ENCODE measurements around the gene CCDC88C.

The CCDC88C gene

DNA sequence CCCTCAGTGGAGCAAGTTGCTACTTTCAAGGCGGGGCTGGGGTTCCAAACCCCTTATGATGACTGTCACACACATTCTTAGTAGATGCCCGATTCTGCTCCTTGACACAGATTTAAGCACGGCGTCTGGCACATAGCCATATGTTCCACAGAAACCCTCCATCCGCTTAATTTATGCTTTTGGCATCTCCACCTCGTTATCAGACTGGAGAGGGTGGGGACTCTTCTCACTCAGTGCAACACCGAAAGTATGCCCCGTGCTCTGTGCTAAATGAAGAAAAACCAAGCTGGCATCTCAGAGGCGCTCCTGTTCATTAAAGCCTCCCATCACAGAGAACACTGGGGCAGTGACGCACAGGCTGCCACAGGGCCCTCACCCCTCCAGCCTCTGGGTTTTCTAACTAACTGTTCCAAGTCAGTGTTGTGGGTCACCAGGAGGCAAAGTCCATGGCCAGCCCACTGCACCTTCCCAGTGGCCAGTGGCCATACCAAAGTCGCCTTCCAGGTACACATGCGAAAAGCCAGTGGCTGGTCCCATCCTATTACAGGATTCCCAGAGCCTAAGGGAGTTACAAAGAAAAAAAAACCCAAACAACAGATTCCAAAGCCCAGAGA is 27.3 kb downstream of the CCDC88C start:
- TF ChIP-seq, protein P1, sequence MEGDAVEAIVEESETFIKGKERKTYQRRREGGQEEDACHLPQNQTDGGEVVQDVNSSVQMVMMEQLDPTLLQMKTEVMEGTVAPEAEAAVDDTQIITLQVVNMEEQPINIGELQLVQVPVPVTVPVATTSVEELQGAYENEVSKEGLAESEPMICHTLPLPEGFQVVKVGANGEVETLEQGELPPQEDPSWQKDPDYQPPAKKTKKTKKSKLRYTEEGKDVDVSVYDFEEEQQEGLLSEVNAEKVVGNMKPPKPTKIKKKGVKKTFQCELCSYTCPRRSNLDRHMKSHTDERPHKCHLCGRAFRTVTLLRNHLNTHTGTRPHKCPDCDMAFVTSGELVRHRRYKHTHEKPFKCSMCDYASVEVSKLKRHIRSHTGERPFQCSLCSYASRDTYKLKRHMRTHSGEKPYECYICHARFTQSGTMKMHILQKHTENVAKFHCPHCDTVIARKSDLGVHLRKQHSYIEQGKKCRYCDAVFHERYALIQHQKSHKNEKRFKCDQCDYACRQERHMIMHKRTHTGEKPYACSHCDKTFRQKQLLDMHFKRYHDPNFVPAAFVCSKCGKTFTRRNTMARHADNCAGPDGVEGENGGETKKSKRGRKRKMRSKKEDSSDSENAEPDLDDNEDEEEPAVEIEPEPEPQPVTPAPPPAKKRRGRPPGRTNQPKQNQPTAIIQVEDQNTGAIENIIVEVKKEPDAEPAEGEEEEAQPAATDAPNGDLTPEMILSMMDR (IDR thresholded peaks at IDR 0.05; ENCODE audit: poor library complexity, severe bottlenecking) = no peak
- Histone ChIP-seq H3K27ac (ENCODE audit: poor library complexity, severe bottlenecking) (no peak overlapping the region), H3K4me3 (ENCODE audit: severe bottlenecking) (no peak overlapping the region), H3K4me1 (ENCODE audit: insufficient read depth, poor library complexity, severe bottlenecking) (peaks cover 19% of the 10 kb centered on the region), H3K9me3 (ENCODE audit: severe bottlenecking) (no peaks in the 10 kb centered on the region), H3K27me3 (ENCODE audit: insufficient read depth, poor library complexity, severe bottlenecking) (no peaks in the 10 kb centered on the region), H3K36me3 (ENCODE audit: low read depth) (no peaks in the 10 kb centered on the region)
- DNase-seq (ENCODE audit: low spot score) (no peak), ATAC-seq (ENCODE audit: low read depth) (no peak)

DNA sequence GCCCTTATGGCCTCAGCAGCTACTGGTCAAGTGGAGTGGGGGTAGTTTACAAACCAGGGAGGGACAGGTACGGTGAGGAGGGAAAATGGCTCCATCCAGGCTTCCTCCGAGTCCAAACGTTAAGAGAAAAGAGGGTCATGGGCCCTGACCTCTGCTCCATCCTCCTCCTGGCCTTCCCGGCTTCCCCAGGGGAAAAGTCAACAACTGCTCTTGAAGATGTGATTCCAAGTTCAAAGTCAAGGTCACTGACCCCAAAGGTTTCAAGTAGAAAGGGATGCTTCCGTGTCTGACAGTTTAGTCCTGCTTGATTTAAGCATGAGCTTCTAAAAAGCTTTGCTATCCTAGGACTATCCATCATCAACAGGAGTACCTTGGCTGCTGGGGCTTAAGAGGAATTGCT is 28.5 kb downstream of the CCDC88C start:
- Histone ChIP-seq H3K4me1 (ENCODE audit: insufficient read depth, poor library complexity, severe bottlenecking) (peaks cover 16% of the 10 kb centered on the region), H3K4me3 (ENCODE audit: severe bottlenecking) (no peak overlapping the region), H3K27me3 (ENCODE audit: insufficient read depth, poor library complexity, severe bottlenecking) (no peaks in the 10 kb centered on the region), H3K9me3 (ENCODE audit: severe bottlenecking) (no peaks in the 10 kb centered on the region), H3K27ac (ENCODE audit: poor library complexity, severe bottlenecking) (no peak overlapping the region), H3K36me3 (ENCODE audit: low read depth) (no peaks in the 10 kb centered on the region)
- DNase-seq (ENCODE audit: low spot score) = no peak
- ATAC-seq (ENCODE audit: low read depth) = no peak
- TF ChIP-seq, protein P1 (IDR thresholded peaks at IDR 0.05; ENCODE audit: poor library complexity, severe bottlenecking) = no peak

DNA sequence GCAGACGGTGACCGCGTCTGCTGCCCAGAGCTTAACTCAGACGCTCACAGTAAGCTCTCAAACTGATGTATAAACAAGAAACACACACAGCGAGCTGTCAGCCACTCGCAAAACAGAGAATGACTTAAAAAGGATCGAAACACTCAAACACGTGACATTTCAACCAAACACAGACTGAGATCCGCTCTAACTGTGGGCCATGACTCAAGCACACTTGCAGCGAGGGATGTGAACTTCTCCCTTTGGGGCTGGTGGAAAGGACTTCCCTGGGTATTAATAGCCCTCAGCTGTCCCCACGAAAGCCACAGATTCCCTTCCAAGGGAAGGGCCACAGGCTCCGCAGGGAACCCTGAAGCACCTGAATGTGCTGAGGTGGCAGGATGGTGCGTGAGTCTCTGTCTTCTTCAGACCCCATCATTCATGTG is 29.1 kb downstream of the CCDC88C start:
- Histone ChIP-seq H3K4me3 (ENCODE audit: severe bottlenecking) (no peak overlapping the region), H3K9me3 (ENCODE audit: severe bottlenecking) (no peaks in the 10 kb centered on the region), H3K4me1 (ENCODE audit: insufficient read depth, poor library complexity, severe bottlenecking) (peaks cover 16% of the 10 kb centered on the region), H3K36me3 (ENCODE audit: low read depth) (no peaks in the 10 kb centered on the region), H3K27ac (ENCODE audit: poor library complexity, severe bottlenecking) (no peak overlapping the region), H3K27me3 (ENCODE audit: insufficient read depth, poor library complexity, severe bottlenecking) (no peaks in the 10 kb centered on the region)
- DNase-seq (ENCODE audit: low spot score) (no peak), ATAC-seq (ENCODE audit: low read depth) (no peak)
- TF ChIP-seq, protein P1 (IDR thresholded peaks at IDR 0.05; ENCODE audit: poor library complexity, severe bottlenecking) = no peak

DNA sequence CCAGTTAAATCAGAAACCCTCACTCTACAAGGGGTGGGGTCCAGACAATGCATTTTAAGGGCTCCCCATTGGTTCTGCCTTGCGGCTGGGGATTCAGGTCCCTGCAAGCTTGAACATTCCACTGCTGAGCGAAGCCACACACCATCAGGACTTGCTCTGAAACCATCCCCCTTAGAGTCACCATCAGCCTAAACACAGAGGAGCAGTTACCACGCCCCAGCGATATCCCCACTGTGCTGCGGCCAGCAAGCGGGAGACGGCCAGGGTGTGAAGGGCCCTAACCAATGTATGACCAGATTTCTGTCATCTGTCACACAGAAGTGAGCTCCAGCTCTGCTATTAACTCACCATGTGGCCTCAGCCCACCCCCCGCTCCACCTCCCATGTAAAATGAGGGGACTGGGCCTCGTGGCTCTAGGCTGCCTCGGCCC is 29.7 kb downstream of the CCDC88C start:
- H3K4me1 ChIP-seq (ENCODE audit: insufficient read depth, poor library complexity, severe bottlenecking) = peaks cover 16% of the 10 kb centered on the region
- TF ChIP-seq, protein P1 (IDR thresholded peaks at IDR 0.05; ENCODE audit: poor library complexity, severe bottlenecking) = no peak
- DNase-seq (ENCODE audit: low spot score) = no peak
- no peak for ATAC-seq (ENCODE audit: low read depth)
- H3K27ac ChIP-seq (ENCODE audit: poor library complexity, severe bottlenecking) = no peak overlapping the region
- H3K27me3 ChIP-seq (ENCODE audit: insufficient read depth, poor library complexity, severe bottlenecking) = no peaks in the 10 kb centered on the region
- no peak overlapping the region for H3K4me3 ChIP-seq (ENCODE audit: severe bottlenecking)
- H3K9me3 ChIP-seq (ENCODE audit: severe bottlenecking) = no peaks in the 10 kb centered on the region
- no peaks in the 10 kb centered on the region for H3K36me3 ChIP-seq (ENCODE audit: low read depth)

DNA sequence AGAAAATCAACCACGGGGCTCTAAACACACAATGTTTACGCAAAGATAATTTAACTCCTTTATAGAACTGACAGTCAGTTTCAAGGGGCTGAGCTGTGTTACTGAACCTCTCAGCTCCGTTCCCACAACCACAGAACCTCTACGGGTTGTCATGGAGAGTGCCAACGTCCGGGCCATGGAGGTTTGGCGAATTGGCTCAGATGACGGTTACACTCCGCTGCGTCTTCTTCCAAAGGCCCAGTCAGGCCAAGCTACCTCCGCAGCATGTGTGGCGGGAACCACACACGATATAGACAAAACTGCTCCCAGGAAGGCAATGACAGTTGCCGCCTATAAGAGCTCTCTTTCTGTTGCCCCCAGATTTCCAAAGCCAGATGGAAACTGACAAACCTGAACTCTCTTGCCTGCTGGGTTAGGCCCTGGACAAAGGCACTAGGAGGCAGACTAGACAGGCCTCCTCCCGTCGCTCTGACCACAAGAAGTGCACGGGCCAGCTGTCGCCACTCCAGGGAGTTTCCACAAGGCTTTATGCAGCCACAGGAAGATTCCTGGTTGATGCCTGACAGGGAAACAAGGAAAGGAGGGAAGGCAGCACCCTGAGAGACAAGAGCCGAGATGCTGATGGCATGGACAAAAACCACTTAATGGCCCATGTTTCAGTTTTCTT is 30.3 kb downstream of the CCDC88C start:
- TF ChIP-seq, protein P1 (IDR thresholded peaks at IDR 0.05; ENCODE audit: poor library complexity, severe bottlenecking) = no peak
- H3K27ac ChIP-seq (ENCODE audit: poor library complexity, severe bottlenecking) = no peak overlapping the region
- H3K4me1 ChIP-seq (ENCODE audit: insufficient read depth, poor library complexity, severe bottlenecking) = peaks cover 10% of the 10 kb centered on the region
- H3K9me3 ChIP-seq (ENCODE audit: severe bottlenecking) = no peaks in the 10 kb centered on the region
- ATAC-seq (ENCODE audit: low read depth) (peak; percentile 18; the same call in 1 of the 3 replicates), DNase-seq (ENCODE audit: low spot score) (no peak)
- H3K36me3 ChIP-seq (ENCODE audit: low read depth) = no peaks in the 10 kb centered on the region
- no peak overlapping the region for H3K4me3 ChIP-seq (ENCODE audit: severe bottlenecking)
- no peaks in the 10 kb centered on the region for H3K27me3 ChIP-seq (ENCODE audit: insufficient read depth, poor library complexity, severe bottlenecking)

All from RWPE2 (cell line).